GM10266 (cell line): ENCODE data around the gene EMX1.

Experiments used
- DNase-seq: peaks from one replicate; pipeline ENCODE4 v3.0.0; 2012; ENCODE audit errors: extremely low spot score
- CTCF ChIP-seq: IDR thresholded peaks from 2 replicates; pipeline ENCODE4 v1.5.1; 2012; ENCODE audit warnings: mild to moderate bottlenecking, low read depth; ENCODE audit not compliant: control insufficient read depth, insufficient read depth; ENCODE audit errors: missing control alignments

The EMX1 gene

GRCh38 chr2:72956936-72957335, 39.6 kb downstream of the EMX1 start:
- TF ChIP-seq CTCF, result no peak
- DNase-seq, result no peak

GRCh38 chr2:72958542-72959385, 41.4 kb downstream of the EMX1 start:
- no peak for TF ChIP-seq CTCF
- no peak for DNase-seq

- no peak for TF ChIP-seq CTCF
- no peak for DNase-seq
These were observed 42.2 kb downstream of the EMX1 start for GRCh38 chr2:72959554-72959953.

- no peak for TF ChIP-seq CTCF
- no peak for DNase-seq
These were observed 43.0 kb downstream of the EMX1 start for GRCh38 chr2:72959995-72960981.

- no peak for DNase-seq
- no peak for TF ChIP-seq CTCF
These were observed 43.9 kb downstream of the EMX1 start for GRCh38 chr2:72961036-72961720.

- DNase-seq, result no peak
- TF ChIP-seq CTCF, result no peak
These were observed 44.6 kb downstream of the EMX1 start for GRCh38 chr2:72961853-72962468.
